Ascending aorta (tissue), 2 donors: ENCODE results near the gene CORIN. TPM values are rescaled to one million over a fixed set of nuclear protein-coding genes. Genes with fewer than 3 reads are reported as not detected.

Experiments used
- DNase-seq, 2 donors: peaks; one replicate each; pipeline ENCODE4 v3.0.0-alpha.2; 2019; ENCODE audit warnings: low spot score in 2 of 2
- H3K27ac ChIP-seq, 2 donors: fragments of 200-600 bp; sonication (generic); one replicate each; pipeline ENCODE4 v1.5.1; 2016 to 2017; ENCODE audit warnings: mild to moderate bottlenecking in 1 of 2
- H3K27me3 ChIP-seq: fragments of 200-600 bp; sonication (generic); one replicate; pipeline ENCODE4 v1.5.1; 2017
- H3K36me3 ChIP-seq, 2 donors: fragments of 200-600 bp; sonication (generic); one replicate each; pipeline ENCODE4 v1.5.1; 2016
- H3K4me1 ChIP-seq, 2 donors: fragments of 200-600 bp; sonication (generic); one replicate each; pipeline ENCODE4 v1.5.1; 2016 to 2017; ENCODE audit warnings: mild to moderate bottlenecking in 1 of 2
- H3K4me3 ChIP-seq, 2 donors: fragments of 200-600 bp; sonication (generic); one replicate each; pipeline ENCODE4 v1.5.1; 2016 to 2017; ENCODE audit warnings: mild to moderate bottlenecking in 1 of 2
- H3K9me3 ChIP-seq, 2 donors: fragments of 200-600 bp; sonication (generic); one replicate each; pipeline ENCODE4 v1.5.1; 2016
- CTCF ChIP-seq, 3 experiments: fragments of 200-600 bp in 2 of 3; fragments of 450-650 bp in 1 of 3; sonication (generic) in 2 of 3; IDR thresholded peaks; one replicate each; pipeline ENCODE4 v1.5.1; 2016 to 2019; ENCODE audit warnings: antibody characterized with exemption in 3 of 3, mild to moderate bottlenecking in 1 of 3, moderate library complexity in 1 of 3
- intact Hi-C: fragments of 100-400 bp; cut with DNase I; formaldehyde crosslinking; loops from one replicate; pipeline ENCODE4 v1.15.1; 2023
- total RNA-seq: library from RNA; depleted of rRNA; stranded (reverse); fragments of >200 nt; gene quantifications from one replicate; pipeline ENCODE4 v1.1.0, GENCODE V29; 2016

The CORIN gene
- total RNA-seq, 1 donor from 2014 or later: not detected

- intact Hi-C loops: no loop called here
- no peak for TF ChIP-seq CTCF (IDR thresholded peaks at IDR 0.05)
- Histone ChIP-seq H3K4me3 (no peak overlapping the region), H3K27ac (no peak overlapping the region), H3K27me3 (no peaks in the 10 kb centered on the region), H3K36me3 (peaks cover under 1 to 13% of the 10 kb centered on the region in 2 donors), H3K9me3 (no peaks in the 10 kb centered on the region), H3K4me1 (no peaks in the 10 kb centered on the region)
- no peak for DNase-seq
Observed at GRCh38 chr4:47598896-47599295, 239.0 kb downstream of the CORIN start.

- Histone ChIP-seq H3K27me3 (no peaks in the 10 kb centered on the region), H3K36me3 (peaks cover 0 to 19% of the 10 kb centered on the region in 2 donors), H3K9me3 (no peaks in the 10 kb centered on the region), H3K4me1 (no peaks in the 10 kb centered on the region), H3K27ac (no peak overlapping the region), H3K4me3 (no peak overlapping the region)
- TF ChIP-seq CTCF (IDR thresholded peaks at IDR 0.05): no peak
- DNase-seq: no peak
- intact Hi-C loops: no loop called here
Observed at GRCh38 chr4:47598320-47598719, 239.5 kb downstream of the CORIN start.

GRCh38 chr4:47597696-47598095, 240.2 kb downstream of the CORIN start:
- H3K27ac ChIP-seq: no peak overlapping the region
- intact Hi-C loops: no loop called here
- DNase-seq: no peak
- H3K27me3 ChIP-seq: no peaks in the 10 kb centered on the region
- no peak for TF ChIP-seq CTCF (IDR thresholded peaks at IDR 0.05)
- no peak overlapping the region for H3K4me3 ChIP-seq
- H3K9me3 ChIP-seq: no peaks in the 10 kb centered on the region
- H3K36me3 ChIP-seq: peaks cover 0 to 25% of the 10 kb centered on the region in 2 donors
- no peaks in the 10 kb centered on the region for H3K4me1 ChIP-seq

GRCh38 chr4:47590325-47590724, 247.5 kb downstream of the CORIN start:
- no peak overlapping the region for H3K4me3 ChIP-seq
- no peaks in the 10 kb centered on the region for H3K27me3 ChIP-seq
- TF ChIP-seq CTCF (IDR thresholded peaks at IDR 0.05): no peak
- no peaks in the 10 kb centered on the region for H3K4me1 ChIP-seq
- DNase-seq: no peak
- peaks cover 0 to 12% of the 10 kb centered on the region in 2 donors for H3K9me3 ChIP-seq
- peak overlapping the region in 1 of 2 donors; percentile 19 for H3K27ac ChIP-seq
- intact Hi-C loops: no loop called here
- H3K36me3 ChIP-seq: peaks cover 66 to 90% of the 10 kb centered on the region in 2 donors

DNA sequence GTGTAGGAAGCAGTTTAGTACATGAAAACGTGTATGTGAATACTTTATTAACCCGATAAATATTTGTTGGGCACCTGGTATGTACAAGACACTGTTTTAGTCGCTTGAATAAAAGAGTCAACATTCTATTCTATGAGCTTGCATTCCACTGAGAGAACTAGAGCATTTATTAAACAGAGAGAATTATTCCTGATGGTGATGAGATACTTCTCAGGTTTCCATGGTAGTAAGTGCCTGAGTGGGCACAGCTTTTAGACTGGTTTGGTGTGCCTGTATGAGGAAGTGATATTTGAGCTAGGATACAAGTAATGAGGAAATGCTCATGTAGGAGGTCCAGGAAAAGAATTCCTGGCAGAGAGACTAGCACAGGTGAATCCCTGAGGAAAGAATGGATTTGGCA, 258.6 kb downstream of the CORIN start:
- no peaks in the 10 kb centered on the region for H3K9me3 ChIP-seq
- peak overlapping the region; percentile 83 to 89 for H3K27ac ChIP-seq
- no peak for TF ChIP-seq CTCF (IDR thresholded peaks at IDR 0.05)
- H3K36me3 ChIP-seq: peaks cover 29 to 77% of the 10 kb centered on the region in 2 donors
- no peak for DNase-seq
- intact Hi-C loops: loop anchor here (5.0 kb wide), 1 partner anchor 117 kb away; the partner anchor contains the start of gene COMMD8
- peaks cover 7 to 21% of the 10 kb centered on the region in 2 donors for H3K4me1 ChIP-seq
- no peak overlapping the region for H3K4me3 ChIP-seq
- H3K27me3 ChIP-seq: no peaks in the 10 kb centered on the region
